ENCODE data around the gene PARD6G.
A peak's percentile ranks its signal among the peaks of the same experiment; 100 is the strongest.

PARD6G gene

GRCh38 chr18:80126797-80127196 is 120.5 kb downstream of the PARD6G start:
- TF ChIP-seq CTCF (IDR thresholded peaks at IDR 0.05; ENCODE audit: low read depth, low read length): no peak

GRCh38 chr18:80124131-80124530 is 123.2 kb downstream of the PARD6G start:
- no peak overlapping the region for H3K4me3 ChIP-seq (ENCODE audit: low read depth, low read length)

More at GRCh38 chr18:80126797-80127196, 120.5 kb downstream of the PARD6G start:
- no peak overlapping the region for H3K4me3 ChIP-seq (ENCODE audit: low read depth, low read length)

GRCh38 chr18:80120932-80121331 is 126.4 kb downstream of the PARD6G start:
- TF ChIP-seq CTCF (IDR thresholded peaks at IDR 0.05; ENCODE audit: low read depth, low read length): no peak
- no peak overlapping the region for H3K4me3 ChIP-seq (ENCODE audit: low read depth, low read length)

More at GRCh38 chr18:80124131-80124530, 123.2 kb downstream of the PARD6G start:
- no peak for TF ChIP-seq CTCF (IDR thresholded peaks at IDR 0.05; ENCODE audit: low read depth, low read length)

GRCh38 chr18:80119111-80119510 is 128.2 kb downstream of the PARD6G start:
- no peak for TF ChIP-seq CTCF (IDR thresholded peaks at IDR 0.05; ENCODE audit: low read depth, low read length)
- H3K4me3 ChIP-seq (ENCODE audit: low read depth, low read length): no peak overlapping the region

GRCh38 chr18:80115035-80115434 is 132.3 kb downstream of the PARD6G start:
- no peak for TF ChIP-seq CTCF (IDR thresholded peaks at IDR 0.05; ENCODE audit: low read depth, low read length)
- H3K4me3 ChIP-seq (ENCODE audit: low read depth, low read length): no peak overlapping the region

- no peak for TF ChIP-seq CTCF (IDR thresholded peaks at IDR 0.05; ENCODE audit: low read depth, low read length)
- H3K4me3 ChIP-seq (ENCODE audit: low read depth, low read length): no peak overlapping the region
These were observed 134.6 kb downstream of the PARD6G start for GRCh38 chr18:80112624-80113248.

- H3K4me3 ChIP-seq (ENCODE audit: low read depth, low read length): peak overlapping the region; percentile 77
- TF ChIP-seq CTCF (IDR thresholded peaks at IDR 0.05; ENCODE audit: low read depth, low read length): no peak
These were observed 137.6 kb downstream of the PARD6G start for GRCh38 chr18:80109676-80110078.
